GM12878 (cell line): ENCODE measurements around the gene TMC6. TPM values are rescaled to one million over a fixed set of nuclear protein-coding genes. Genes with fewer than 3 reads are reported as not detected.

ENCODE experiments used
- ATAC-seq: fragments of 200-7000 bp; cut with Tn5 transposase; 3 replicates; pipeline ENCODE4 v1.9.1; 2020; ENCODE audit warnings: mild to moderate bottlenecking, moderate library complexity
- BruUV-seq: library from RNA; stranded (reverse); fragments of 400-500 nt; replicated peaks from 2 replicates; lab custom pipeline; 2021; lab: Mats Ljungman, UMichigan
- CTCF ChIA-PET: fragments of 300-600 bp; sonication (Branson Sonifier 250); formaldehyde crosslinking; extraction: SDS; loops from one replicate; lab custom pipeline; 2021; ENCODE audit warnings: inconsistent platforms; lab: Yijun Ruan, JAX
- POLR2A ChIA-PET: fragments of 350-600 bp; formaldehyde crosslinking; extraction: SDS; loops from one replicate; lab custom pipeline; 2021; ENCODE audit warnings: inconsistent platforms; lab: Charles Lee
- RAD21 ChIA-PET: fragments of 300-600 bp; sonication (Branson Sonifier 250); formaldehyde crosslinking; loops from one replicate; lab custom pipeline; 2023; ENCODE audit warnings: antibody characterized with exemption; ENCODE audit not compliant: unreplicated experiment; lab: Charles Lee
- SMC1A ChIA-PET: fragments of 300-600 bp; sonication (Branson Sonifier 250); formaldehyde crosslinking; loops from one replicate; lab custom pipeline; 2023; ENCODE audit not compliant: unreplicated experiment, uncharacterized antibody; lab: Charles Lee
- DNase-seq: peaks from one replicate; pipeline ENCODE4 v3.0.0-alpha.2; 2011; ENCODE audit warnings: low read depth, low spot score
- FAIRE-seq: peaks from 3 replicates; lab custom pipeline; 2011; peaks lifted over from hg19 to GRCh38; lab: Jason Lieb, UNC
- H2AFZ ChIP-seq: 2 replicates; pipeline ENCODE4 v1.6.0; 2011; ENCODE audit warnings: low read depth, low read length, control low read depth; ENCODE audit not compliant: control insufficient read depth
- H3K27ac ChIP-seq: 2 replicates; pipeline ENCODE4 v1.5.1; 2011; ENCODE audit warnings: control low read depth; ENCODE audit not compliant: control insufficient read depth, insufficient read depth
- H3K27me3 ChIP-seq, 2 experiments: replicated peaks in 1 of 2; 2 replicates each; pipeline versions ENCODE4 v1.6.0 to v1.6.1; 2011; ENCODE audit warnings: low read length in 1 of 2; ENCODE audit not compliant: control insufficient read depth in 2 of 2, insufficient read depth in 2 of 2
- H3K36me3 ChIP-seq, 2 experiments: 2 replicates each; pipeline ENCODE4 v1.5.1; 2011; ENCODE audit warnings: low read length in 1 of 2; ENCODE audit not compliant: control insufficient read depth in 2 of 2, insufficient read depth in 2 of 2
- H3K4me1 ChIP-seq: 2 replicates; pipeline ENCODE4 v1.6.1; 2011; ENCODE audit warnings: mild to moderate bottlenecking, low read length, moderate library complexity, mixed read lengths; ENCODE audit not compliant: control insufficient read depth, insufficient read depth
- H3K4me2 ChIP-seq: 2 replicates; pipeline ENCODE4 v1.6.0; 2011; ENCODE audit warnings: control low read depth; ENCODE audit not compliant: control insufficient read depth, insufficient read depth
- H3K4me3 ChIP-seq: fragments of 200-600 bp; sonication (generic); 2 replicates; pipeline ENCODE4 v1.5.1; 2016
- H3K79me2 ChIP-seq: 2 replicates; pipeline ENCODE4 v1.6.0; 2011; ENCODE audit warnings: low read length; ENCODE audit not compliant: control insufficient read depth, insufficient read depth
- H3K9ac ChIP-seq: 2 replicates; pipeline ENCODE4 v1.8.0; 2011; ENCODE audit warnings: low read length, control low read depth, mixed read lengths; ENCODE audit not compliant: control insufficient read depth, insufficient read depth
- H3K9me3 ChIP-seq: replicated peaks from 3 replicates; pipeline ENCODE4 v1.5.1; 2011; ENCODE audit warnings: mild to moderate bottlenecking, low read length; ENCODE audit not compliant: control insufficient read depth, insufficient read depth
- H4K20me1 ChIP-seq: 2 replicates; pipeline ENCODE4 v1.6.0; 2011; ENCODE audit not compliant: control insufficient read depth, insufficient read depth
- ATF7 ChIP-seq: fragments of 450-650 bp; IDR thresholded peaks from 2 replicates; pipeline ENCODE4 v1.6.1; 2016; ENCODE audit warnings: low read depth, mild to moderate bottlenecking
- BACH1 ChIP-seq: fragments of 450-650 bp; IDR thresholded peaks from 2 replicates; pipeline ENCODE4 v1.6.1; 2017; ENCODE audit warnings: mild to moderate bottlenecking, borderline replicate concordance
- EED ChIP-seq: sonication (generic); IDR thresholded peaks from 2 replicates; pipeline ENCODE4 v1.6.1; 2016; ENCODE audit warnings: antibody characterized with exemption, low read depth
- FOS ChIP-seq: IDR thresholded peaks from 3 replicates; pipeline ENCODE4 v1.6.1; 2011; ENCODE audit warnings: borderline replicate concordance; ENCODE audit not compliant: insufficient read length; ENCODE audit errors: extremely low read depth
- NR2F1 ChIP-seq: fragments of 450-650 bp; conservative IDR thresholded peaks from 2 replicates; pipeline ENCODE4 v1.6.1; 2017; ENCODE audit warnings: mild to moderate bottlenecking
- RAD51 ChIP-seq: fragments of 450-650 bp; IDR thresholded peaks from 2 replicates; pipeline ENCODE4 v1.6.1; 2016; ENCODE audit warnings: moderate library complexity, mild to moderate bottlenecking, inconsistent platforms
- RB1 ChIP-seq: fragments of 450-650 bp; formaldehyde crosslinking; IDR thresholded peaks from 2 replicates; pipeline ENCODE4 v1.6.1; 2017; ENCODE audit warnings: mild to moderate bottlenecking, borderline replicate concordance
- RCOR1 ChIP-seq: conservative IDR thresholded peaks from 2 replicates; pipeline ENCODE4 v1.6.1; 2012; ENCODE audit warnings: low read depth, low read length, improper control_type of control experiment
- SP1 ChIP-seq: IDR thresholded peaks from one replicate; pipeline ENCODE4 v1.6.1; 2011; ENCODE audit warnings: low read depth, low read length
- WRNIP1 ChIP-seq: IDR thresholded peaks from 2 replicates; pipeline ENCODE4 v1.6.1; 2011; ENCODE audit warnings: low read depth, low read length, improper control_type of control experiment, borderline replicate concordance
- ZNF207 ChIP-seq: fragments of 450-650 bp; IDR thresholded peaks from 2 replicates; pipeline ENCODE4 v1.6.1; 2014; ENCODE audit warnings: antibody characterized with exemption, mild to moderate bottlenecking, borderline replicate concordance
- ZNF24 ChIP-seq: fragments of 450-650 bp; IDR thresholded peaks from 2 replicates; pipeline ENCODE4 v1.6.1; 2017; ENCODE audit warnings: antibody characterized with exemption, mild to moderate bottlenecking
- ZNF274 ChIP-seq: IDR thresholded peaks from one replicate; pipeline ENCODE4 v1.8.0; 2011; ENCODE audit not compliant: insufficient read length, insufficient read depth
- WGBS: methylation state at CpG from one replicate; pipeline ENCODE4 v1.1.6; 2016; ENCODE audit warnings: low lambda C conversion rate; ENCODE audit not compliant: insufficient replicate concordance, insufficient coverage; ENCODE audit errors: missing lambda C conversion rate; 5-methylcytosine and 5-hydroxymethylcytosine counted together
- in situ Hi-C: fragments of 300-500 bp; cut with MboI; formaldehyde crosslinking; loops from 9 replicates; pipeline ENCODE4 v1.14.3; 2018; ENCODE audit warnings: mixed read lengths
- intact Hi-C: fragments of 100-400 bp; cut with micrococcal nuclease; formaldehyde crosslinking; loops from one replicate; pipeline ENCODE4 v1.14.2; 2022; ENCODE audit not compliant: unreplicated experiment
- polyA plus RNA-seq, 11 experiments: library from polyadenylated mRNA; depleted of rRNA in 4 of 11; unstranded in 6 of 11; stranded (reverse) in 5 of 11; fragments of >200 nt; fragmentation: Nextera tagmentation in 4 of 11; fragmentation: Illumina TruSeq in 1 of 11; extraction: Ambion mirVana in 4 of 11; extraction: Trizol in 1 of 11; gene quantifications; 1 replicate in 1 of 11; 2 replicates in 10 of 11; pipeline versions ENCODE4 v1.2.1 to v1.2.3, GENCODE V29; 2011 to 2016; ENCODE audit warnings: inconsistent platforms in 2 of 11, missing spikeins in 2 of 11, low read depth in 1 of 11
- total RNA-seq, 4 experiments: library from RNA; depleted of rRNA in 3 of 4; stranded (reverse); fragments of >200 nt in 3 of 4; fragmentation: Illumina TruSeq in 1 of 4; extraction: Trizol in 1 of 4; gene quantifications; 2 replicates each; pipeline versions ENCODE4 v1.2.1 to v1.2.3, GENCODE V29; 2013 to 2021
- TF ChIP-seq, protein P1 (sequence below): fragments of 450-650 bp; IDR thresholded peaks from 2 replicates; pipeline ENCODE4 v1.6.1; 2017; ENCODE audit warnings: low read depth, mild to moderate bottlenecking, moderate library complexity
- TF ChIP-seq, protein P2 (sequence below): fragments of 450-650 bp; IDR thresholded peaks from 2 replicates; pipeline ENCODE4 v1.6.1; 2017; ENCODE audit warnings: mild to moderate bottlenecking, moderate library complexity
- TF ChIP-seq, protein P3 (sequence below): IDR thresholded peaks from 2 replicates; pipeline ENCODE4 v1.6.1; 2011; ENCODE audit warnings: borderline replicate concordance, low read depth, mild to moderate bottlenecking, moderate library complexity, mixed read lengths, low read length; ENCODE audit not compliant: insufficient read depth; ENCODE audit errors: extremely low read length

Gene TMC6
- total and polyA plus RNA-seq, 10 of the 15 experiments (the other 5 are each of a cell fraction or from before 2014, with no cell fraction given): 1.9 to 232 (median 60.6) TPM

DNA sequence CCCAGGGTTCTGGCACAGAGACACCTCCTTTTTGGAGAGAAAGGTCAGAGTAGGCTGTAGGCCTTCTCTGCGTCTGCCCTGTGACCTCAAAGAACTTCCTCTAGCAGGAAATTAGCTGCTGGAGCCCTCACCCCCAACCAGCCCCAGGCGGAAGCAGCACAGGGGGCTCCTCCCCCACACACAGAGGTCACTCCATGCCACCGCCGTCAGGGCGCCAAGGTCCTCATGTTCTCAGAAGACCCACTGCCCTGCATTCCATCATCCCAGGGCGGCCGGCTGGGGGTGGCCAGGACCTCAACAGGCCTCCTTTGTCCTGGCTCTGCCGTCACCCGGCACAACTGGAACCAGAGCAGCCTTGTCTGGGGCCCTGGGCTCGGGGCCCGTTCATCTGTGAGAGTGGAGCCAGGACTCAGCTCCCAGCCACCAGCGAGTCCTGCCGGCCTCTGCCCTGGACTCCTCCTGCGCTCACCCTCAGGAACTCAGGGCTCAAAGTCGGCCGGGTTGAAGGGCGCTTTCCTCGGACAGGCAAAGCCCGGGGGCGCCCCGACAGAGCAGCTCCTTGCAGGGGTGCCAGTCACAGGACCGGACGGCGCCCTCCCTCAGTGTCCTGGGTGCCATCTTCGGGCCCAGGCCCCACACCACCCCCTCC is 1.2 kb downstream of the TMC6 start:
- POLR2A ChIA-PET: interaction anchor here (0.6 to 8.0 kb wide), 14 partner anchors 8 to 229 kb away, joined by 3 to 85 read pairs (median 5); partner anchors contain the start of genes C17orf99 and SYNGR2
- peak; percentile 18 for FAIRE-seq
- Histone ChIP-seq H3K79me2 (peaks cover 98% of the 10 kb centered on the region), H3K9me3 (no peaks in the 10 kb centered on the region), H3K4me3 (peak overlapping the region; percentile 94), H3K4me2 (peak overlapping the region; percentile 100), H3K9ac (peak overlapping the region; percentile 93), H4K20me1 (no peaks in the 10 kb centered on the region), H3K27ac (peak overlapping the region; percentile 95), H3K36me3 (peaks cover 5% of the 10 kb centered on the region in 2 experiments), H3K27me3 (no peaks in the 10 kb centered on the region), H3K4me1 (peaks cover 61% of the 10 kb centered on the region), H2AFZ (no peak overlapping the region)
- in situ Hi-C loops (no loop called here), intact Hi-C loops (no loop called here)
- CTCF ChIA-PET: interaction anchor here (0.6 to 12.7 kb wide), 9 partner anchors 9 to 108 kb away, joined by 3 to 100 read pairs (median 3); partner anchors contain the start of genes AFMID and TK1
- RAD21 ChIA-PET: interaction anchor here (0.7 to 3.9 kb wide), 11 partner anchors 11 to 190 kb away, joined by 3 to 17 read pairs (median 6); no protein-coding TSS in a partner anchor
- SMC1A ChIA-PET: interaction anchor here (0.6 to 2.9 kb wide), 9 partner anchors 18 to 88 kb away, joined by 3 to 6 read pairs (median 3); no protein-coding TSS in a partner anchor
- BruUV-seq: no TSS peak
- peak; percentile 26 for ATAC-seq
- under 1% methylated on average over 25 of the region's 25 CpGs for WGBS
- DNase-seq: no peak
- TF ChIP-seq SP1 (peak; percentile 19), ZNF207 (no peak), FOS (no peak), RCOR1 (no peak), NR2F1 (peak; percentile 96), ZNF24 (no peak), RB1 (no peak), EED (no peak), RAD51 (no peak), BACH1 (no peak), ZNF274 (no peak), WRNIP1 (no peak), ATF7 (0 out of 2 replicates have a peak, but pooled peaks have one; percentile 13)
- TF ChIP-seq, protein P1, sequence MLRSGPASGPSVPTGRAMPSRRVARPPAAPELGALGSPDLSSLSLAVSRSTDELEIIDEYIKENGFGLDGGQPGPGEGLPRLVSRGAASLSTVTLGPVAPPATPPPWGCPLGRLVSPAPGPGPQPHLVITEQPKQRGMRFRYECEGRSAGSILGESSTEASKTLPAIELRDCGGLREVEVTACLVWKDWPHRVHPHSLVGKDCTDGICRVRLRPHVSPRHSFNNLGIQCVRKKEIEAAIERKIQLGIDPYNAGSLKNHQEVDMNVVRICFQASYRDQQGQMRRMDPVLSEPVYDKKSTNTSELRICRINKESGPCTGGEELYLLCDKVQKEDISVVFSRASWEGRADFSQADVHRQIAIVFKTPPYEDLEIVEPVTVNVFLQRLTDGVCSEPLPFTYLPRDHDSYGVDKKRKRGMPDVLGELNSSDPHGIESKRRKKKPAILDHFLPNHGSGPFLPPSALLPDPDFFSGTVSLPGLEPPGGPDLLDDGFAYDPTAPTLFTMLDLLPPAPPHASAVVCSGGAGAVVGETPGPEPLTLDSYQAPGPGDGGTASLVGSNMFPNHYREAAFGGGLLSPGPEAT: 0 out of 2 replicates have a peak, but pooled peaks have one; percentile 18
- TF ChIP-seq, protein P2, sequence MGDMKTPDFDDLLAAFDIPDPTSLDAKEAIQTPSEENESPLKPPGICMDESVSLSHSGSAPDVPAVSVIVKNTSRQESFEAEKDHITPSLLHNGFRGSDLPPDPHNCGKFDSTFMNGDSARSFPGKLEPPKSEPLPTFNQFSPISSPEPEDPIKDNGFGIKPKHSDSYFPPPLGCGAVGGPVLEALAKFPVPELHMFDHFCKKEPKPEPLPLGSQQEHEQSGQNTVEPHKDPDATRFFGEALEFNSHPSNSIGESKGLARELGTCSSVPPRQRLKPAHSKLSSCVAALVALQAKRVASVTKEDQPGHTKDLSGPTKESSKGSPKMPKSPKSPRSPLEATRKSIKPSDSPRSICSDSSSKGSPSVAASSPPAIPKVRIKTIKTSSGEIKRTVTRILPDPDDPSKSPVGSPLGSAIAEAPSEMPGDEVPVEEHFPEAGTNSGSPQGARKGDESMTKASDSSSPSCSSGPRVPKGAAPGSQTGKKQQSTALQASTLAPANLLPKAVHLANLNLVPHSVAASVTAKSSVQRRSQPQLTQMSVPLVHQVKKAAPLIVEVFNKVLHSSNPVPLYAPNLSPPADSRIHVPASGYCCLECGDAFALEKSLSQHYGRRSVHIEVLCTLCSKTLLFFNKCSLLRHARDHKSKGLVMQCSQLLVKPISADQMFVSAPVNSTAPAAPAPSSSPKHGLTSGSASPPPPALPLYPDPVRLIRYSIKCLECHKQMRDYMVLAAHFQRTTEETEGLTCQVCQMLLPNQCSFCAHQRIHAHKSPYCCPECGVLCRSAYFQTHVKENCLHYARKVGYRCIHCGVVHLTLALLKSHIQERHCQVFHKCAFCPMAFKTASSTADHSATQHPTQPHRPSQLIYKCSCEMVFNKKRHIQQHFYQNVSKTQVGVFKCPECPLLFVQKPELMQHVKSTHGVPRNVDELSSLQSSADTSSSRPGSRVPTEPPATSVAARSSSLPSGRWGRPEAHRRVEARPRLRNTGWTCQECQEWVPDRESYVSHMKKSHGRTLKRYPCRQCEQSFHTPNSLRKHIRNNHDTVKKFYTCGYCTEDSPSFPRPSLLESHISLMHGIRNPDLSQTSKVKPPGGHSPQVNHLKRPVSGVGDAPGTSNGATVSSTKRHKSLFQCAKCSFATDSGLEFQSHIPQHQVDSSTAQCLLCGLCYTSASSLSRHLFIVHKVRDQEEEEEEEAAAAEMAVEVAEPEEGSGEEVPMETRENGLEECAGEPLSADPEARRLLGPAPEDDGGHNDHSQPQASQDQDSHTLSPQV: no peak
- TF ChIP-seq, protein P3, sequence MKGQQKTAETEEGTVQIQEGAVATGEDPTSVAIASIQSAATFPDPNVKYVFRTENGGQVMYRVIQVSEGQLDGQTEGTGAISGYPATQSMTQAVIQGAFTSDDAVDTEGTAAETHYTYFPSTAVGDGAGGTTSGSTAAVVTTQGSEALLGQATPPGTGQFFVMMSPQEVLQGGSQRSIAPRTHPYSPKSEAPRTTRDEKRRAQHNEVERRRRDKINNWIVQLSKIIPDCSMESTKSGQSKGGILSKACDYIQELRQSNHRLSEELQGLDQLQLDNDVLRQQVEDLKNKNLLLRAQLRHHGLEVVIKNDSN: no peak
